HG03457 (cell line): ENCODE results near the gene WFIKKN1.

Source experiments
- ATAC-seq: cut with Tn5 transposase; IDR thresholded peaks from one replicate; pipeline ENCODE4 v1.9.1; 2021; ENCODE audit warnings: moderate number of reproducible peaks; ENCODE audit not compliant: unreplicated experiment

WFIKKN1 gene

GRCh38 chr16:630815-631405 lies at the start of gene WFIKKN1:
WFIKKN1 (plus strand) TSS chr16:630985; CDS start chr16:631254, 269 bp downstream.
- ATAC-seq: no peak

DNA sequence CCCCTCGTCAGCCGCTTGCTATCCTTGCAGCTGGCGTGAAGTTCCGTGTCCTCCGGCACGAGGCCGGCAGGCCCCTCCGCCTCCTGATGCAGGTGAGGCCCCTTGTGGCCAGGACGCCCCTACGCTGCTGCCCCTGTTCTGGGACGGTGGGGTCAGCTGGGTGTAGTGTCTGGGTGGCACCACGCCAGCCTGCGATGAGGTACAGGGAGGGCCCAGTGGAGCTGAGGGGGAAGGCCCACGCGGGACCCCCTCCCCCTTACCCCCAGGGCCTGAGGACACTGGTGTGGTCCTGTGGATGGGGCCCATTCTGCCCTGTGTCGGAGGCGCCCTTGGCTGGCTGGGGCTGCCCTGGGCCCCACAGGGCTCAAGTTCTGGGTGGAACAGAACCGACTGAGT lies 48.6 kb upstream of the WFIKKN1 start:
- ATAC-seq: no peak

GRCh38 chr16:582614-583331 lies 48.0 kb upstream of the WFIKKN1 start:
- ATAC-seq: no peak

- no peak for ATAC-seq
Observed at GRCh38 chr16:583470-583814, 47.3 kb upstream of the WFIKKN1 start.

- ATAC-seq: no peak
Observed at GRCh38 chr16:583815-584591, 46.8 kb upstream of the WFIKKN1 start.

DNA sequence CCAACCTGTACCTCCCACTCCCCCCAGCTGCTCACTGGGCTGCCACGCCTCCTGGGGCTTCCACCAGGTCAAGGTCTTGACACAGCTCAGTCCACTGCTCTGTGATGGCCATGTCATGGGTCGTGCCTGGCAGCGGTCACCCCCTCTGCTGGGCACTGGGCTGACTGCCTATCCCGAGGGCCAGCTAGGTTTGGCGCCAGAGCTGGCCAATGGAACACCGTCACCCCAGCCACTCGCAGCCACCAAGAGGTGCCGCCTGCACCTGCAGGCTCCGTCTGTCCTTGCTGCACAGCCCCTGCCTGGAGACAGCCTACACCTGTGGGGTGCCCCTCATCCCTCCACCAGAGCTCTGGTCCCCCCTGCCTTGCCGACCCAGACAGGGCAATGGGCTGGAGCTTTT lies 45.4 kb upstream of the WFIKKN1 start:
- no peak for ATAC-seq

DNA sequence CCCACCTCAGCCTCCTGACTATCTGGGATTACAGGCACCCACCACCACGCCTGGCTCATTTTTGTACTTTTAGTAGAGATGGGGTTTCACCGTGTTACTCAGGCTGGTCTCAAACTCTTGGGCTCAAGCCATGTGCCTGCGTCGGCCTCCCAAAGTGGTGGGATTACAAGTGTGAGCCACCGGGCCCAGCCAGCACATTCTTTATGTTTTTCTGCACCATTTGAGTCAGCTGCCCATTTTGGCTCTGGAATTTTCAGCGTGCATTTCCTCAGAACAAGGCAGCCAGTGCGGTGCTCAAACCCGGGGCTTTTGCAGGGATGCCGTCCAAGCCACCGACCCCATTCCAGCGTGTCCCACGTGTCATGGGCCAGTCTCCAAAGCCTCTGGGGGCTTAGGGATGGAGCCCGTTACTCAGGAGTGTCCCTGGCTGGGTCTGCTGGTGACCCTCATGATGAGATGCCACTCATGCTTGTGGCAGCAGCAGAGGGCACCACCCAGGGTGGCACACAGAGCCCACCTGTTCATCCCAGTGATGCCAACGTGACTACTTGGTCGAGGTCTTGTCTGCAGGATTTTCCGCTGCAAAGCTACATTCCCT lies 44.6 kb upstream of the WFIKKN1 start:
- no peak for ATAC-seq

GRCh38 chr16:586645-587590 lies 43.9 kb upstream of the WFIKKN1 start:
- no peak for ATAC-seq

GRCh38 chr16:588639-588888 lies 42.2 kb upstream of the WFIKKN1 start:
- no peak for ATAC-seq

- ATAC-seq: peak; percentile 52
Observed at GRCh38 chr16:588889-589657, 41.7 kb upstream of the WFIKKN1 start.

DNA sequence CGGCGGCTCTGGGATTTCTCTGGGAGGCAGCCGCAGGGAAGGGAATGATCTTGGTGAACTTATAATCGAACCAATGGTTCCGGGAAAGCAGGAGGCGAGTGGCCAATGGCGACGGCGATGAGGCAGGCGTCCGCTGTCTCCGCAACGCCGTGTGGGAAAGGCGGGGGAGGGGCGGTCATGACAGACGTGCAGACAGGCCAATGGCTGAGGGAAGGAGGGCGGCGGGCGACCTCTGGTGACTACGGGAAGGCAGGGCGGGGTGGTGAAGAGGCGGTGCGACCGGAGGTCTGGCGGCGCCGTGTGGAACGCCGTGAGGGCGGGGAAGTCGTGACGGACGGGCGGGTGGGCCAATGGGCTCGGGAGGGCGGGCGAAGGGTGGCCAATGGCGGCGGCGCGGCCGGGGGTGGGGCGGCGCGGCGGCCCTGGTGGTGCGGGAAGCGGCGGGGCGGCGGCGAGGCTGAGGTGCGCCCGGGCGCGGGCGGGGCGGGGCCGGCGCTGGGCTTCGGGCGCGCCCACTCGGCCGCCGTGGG lies 41.1 kb upstream of the WFIKKN1 start, which contains the start of gene RAB40C:
Gene RAB40C, plus strand, starts transcription at position 409 of the 530 bp plus-strand sequence. CDS start 226 bp downstream, outside the sequence.
- ATAC-seq: peak; percentile 56

DNA sequence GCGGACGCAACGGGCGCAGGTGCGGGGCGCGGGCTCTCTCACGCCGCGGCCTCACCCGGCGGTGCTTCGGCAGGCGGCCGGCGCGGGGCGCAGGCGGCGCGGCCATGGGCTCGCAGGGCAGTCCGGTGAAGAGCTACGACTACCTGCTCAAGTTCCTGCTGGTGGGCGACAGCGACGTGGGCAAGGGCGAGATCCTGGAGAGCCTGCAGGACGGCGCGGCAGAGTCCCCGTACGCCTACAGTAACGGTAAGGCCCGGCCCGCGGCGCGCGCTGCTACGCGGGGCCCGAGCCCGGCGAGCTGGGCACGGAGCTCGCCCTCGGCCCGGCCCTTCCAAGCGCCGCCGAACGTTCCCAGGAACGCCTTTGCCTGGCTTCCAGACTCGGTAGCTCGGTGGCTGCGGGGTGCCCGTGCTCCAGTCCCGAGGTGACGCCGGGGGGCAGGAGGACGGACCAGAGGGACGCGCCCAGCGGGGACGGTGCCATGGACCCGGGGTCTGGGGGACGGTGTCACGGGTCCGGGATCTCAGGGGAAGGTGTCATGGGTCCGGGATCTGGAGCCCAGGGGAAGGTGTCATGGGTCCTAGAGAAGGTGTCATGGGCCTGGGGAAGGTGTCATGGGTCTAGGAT lies 40.5 kb upstream of the WFIKKN1 start:
- no peak for ATAC-seq

- ATAC-seq: no peak
Observed at GRCh38 chr16:590815-591200, 40.0 kb upstream of the WFIKKN1 start.

GRCh38 chr16:591231-591630 lies 39.6 kb upstream of the WFIKKN1 start:
- ATAC-seq: no peak

DNA sequence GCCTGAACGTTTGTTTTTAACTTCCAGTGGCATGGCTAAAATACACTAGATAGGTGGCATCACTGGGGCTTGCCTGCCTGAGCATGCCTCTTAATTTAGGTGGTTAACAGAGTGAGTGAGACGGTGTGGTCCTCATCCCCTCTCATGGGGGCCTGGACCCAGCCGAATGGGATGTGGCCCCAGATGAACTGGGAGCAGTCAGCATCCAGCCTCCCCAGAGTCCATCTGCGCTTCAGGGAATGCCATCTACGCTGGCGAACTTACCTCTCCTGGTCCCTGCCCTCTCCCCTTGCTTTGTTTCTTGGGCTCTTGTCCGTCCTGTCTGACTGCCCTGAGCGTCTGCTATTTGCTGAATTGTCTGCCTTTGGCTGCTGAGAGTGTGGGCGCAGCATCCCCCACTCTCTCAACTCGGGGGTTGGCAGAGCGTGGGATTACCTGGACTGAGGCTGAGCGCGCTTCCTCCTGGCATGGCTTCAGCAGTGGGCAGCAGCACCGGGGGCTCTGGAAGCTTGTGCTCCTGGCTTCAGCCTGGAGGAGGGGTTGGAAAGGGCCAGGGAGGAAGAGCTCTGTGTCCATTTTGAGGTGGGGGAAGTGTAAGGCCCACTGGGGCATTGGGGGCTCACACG lies 38.8 kb upstream of the WFIKKN1 start:
- ATAC-seq: no peak

DNA sequence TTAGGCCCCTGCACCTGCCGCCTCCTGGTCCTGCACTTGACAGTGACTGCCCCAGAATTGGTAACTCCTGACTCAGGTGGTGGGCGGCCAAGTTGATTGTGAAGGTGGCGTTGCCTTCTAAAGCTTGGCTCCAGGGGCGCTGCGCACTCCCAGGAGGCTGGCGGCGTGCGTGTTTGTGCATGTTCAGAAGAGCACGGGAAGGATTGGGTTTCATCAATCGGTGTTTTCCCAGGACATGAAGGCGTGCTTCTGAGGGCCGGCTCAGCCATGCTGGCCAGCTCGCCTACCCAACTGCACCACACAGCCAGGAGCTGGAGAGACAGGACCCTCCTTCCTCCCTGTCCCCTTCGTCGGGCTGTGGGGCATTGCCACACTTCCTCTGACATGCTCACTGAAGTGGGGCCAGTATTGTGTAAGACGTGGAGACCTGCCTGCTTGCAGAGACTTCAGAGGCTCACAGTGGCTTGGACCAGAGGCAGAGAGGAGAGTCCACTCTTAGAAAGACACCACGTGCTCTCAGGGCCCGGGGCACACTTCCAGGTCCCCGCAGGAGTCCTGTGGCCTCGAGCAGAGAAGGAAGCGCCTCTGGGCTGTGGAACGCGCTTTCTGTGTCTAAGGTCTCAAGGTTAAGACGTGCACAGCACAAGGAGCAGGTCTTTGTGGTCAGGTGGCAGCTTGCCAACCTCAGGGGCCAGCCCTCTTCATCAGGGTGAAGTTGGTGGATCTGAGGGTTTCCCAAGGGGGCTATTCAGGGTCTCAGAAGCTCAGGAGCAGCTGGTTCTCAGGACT lies 38.1 kb upstream of the WFIKKN1 start:
- no peak for ATAC-seq

GRCh38 chr16:593406-593805 lies 37.4 kb upstream of the WFIKKN1 start:
- no peak for ATAC-seq

DNA sequence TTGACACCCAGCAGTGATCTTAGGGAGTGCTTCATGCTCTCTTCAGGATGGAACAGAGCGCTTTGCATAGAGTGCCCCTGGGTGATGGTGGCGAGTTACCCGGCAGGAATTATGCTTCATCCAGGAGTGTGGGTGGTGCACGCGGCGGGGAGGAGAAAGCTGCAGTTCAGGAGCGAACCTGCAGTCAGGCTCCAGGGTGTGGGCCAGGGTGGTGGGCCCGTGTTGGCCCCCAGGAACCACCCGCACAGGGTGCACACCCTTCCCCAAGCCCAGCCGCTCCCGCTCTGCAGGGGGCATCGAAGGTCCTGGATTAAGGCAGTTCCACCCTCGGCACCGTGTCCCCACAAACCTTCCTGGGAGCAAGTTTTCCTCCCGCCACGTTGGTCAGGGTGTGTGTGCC lies 37.0 kb upstream of the WFIKKN1 start:
- ATAC-seq: no peak
